Measurements from ENCODE around the gene SLC1A2. TPM values are rescaled to one million over a fixed set of nuclear protein-coding genes. Genes with fewer than 3 reads are reported as not detected.

SLC1A2 gene
- total RNA-seq, 2 experiments from 2014 or later, result not detected

DNA sequence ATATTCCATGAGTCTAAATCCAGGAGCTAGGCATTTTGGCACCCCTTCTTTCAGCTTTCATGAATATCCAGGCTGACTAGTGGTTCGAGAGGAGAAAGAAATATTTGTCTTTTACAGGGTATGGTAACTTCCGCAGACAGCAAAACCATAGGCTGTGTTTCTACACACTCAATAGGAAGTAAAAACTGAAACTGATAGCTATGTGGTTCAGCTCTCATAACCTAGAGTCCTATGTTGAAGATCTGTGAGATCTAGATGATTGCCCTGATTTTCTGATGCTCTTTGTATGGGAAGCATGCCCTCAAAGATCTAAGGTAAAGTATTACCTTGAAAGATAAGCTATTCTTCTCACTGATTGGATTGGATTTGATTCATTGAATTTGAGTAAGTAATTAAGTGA, 162.1 kb downstream of the SLC1A2 start:
- CTCF ChIA-PET, result interaction anchor here (1.0 to 4.3 kb wide), 5 partner anchors 12 to 135 kb away, joined by 3 to 19 read pairs (median 5); no protein-coding TSS in a partner anchor
- intact Hi-C loops (cut with micrococcal nuclease), result no loop called here
- H3K36me3 Mint-ChIP-seq (ENCODE audit: low read depth), result no peaks in the 10 kb centered on the region
- ATAC-seq (peak; percentile 98), DNase-seq (no peak)
- no peak overlapping the region for H3K4me3 Mint-ChIP-seq
- TF ChIP-seq, protein P1, sequence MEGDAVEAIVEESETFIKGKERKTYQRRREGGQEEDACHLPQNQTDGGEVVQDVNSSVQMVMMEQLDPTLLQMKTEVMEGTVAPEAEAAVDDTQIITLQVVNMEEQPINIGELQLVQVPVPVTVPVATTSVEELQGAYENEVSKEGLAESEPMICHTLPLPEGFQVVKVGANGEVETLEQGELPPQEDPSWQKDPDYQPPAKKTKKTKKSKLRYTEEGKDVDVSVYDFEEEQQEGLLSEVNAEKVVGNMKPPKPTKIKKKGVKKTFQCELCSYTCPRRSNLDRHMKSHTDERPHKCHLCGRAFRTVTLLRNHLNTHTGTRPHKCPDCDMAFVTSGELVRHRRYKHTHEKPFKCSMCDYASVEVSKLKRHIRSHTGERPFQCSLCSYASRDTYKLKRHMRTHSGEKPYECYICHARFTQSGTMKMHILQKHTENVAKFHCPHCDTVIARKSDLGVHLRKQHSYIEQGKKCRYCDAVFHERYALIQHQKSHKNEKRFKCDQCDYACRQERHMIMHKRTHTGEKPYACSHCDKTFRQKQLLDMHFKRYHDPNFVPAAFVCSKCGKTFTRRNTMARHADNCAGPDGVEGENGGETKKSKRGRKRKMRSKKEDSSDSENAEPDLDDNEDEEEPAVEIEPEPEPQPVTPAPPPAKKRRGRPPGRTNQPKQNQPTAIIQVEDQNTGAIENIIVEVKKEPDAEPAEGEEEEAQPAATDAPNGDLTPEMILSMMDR (IDR thresholded peaks at IDR 0.05), result no peak
- peaks cover 26% of the 10 kb centered on the region for H3K4me1 Mint-ChIP-seq (ENCODE audit: low read depth)
- no peaks in the 10 kb centered on the region for H3K9me3 Mint-ChIP-seq
- peaks cover 2% of the 10 kb centered on the region for H3K27me3 Mint-ChIP-seq
- POLR2A ChIA-PET, result interaction anchor here (1.0 kb wide), 1 partner anchor 52 kb away, joined by 3 read pairs; no protein-coding TSS in a partner anchor
- no peak overlapping the region for H3K27ac Mint-ChIP-seq

DNA sequence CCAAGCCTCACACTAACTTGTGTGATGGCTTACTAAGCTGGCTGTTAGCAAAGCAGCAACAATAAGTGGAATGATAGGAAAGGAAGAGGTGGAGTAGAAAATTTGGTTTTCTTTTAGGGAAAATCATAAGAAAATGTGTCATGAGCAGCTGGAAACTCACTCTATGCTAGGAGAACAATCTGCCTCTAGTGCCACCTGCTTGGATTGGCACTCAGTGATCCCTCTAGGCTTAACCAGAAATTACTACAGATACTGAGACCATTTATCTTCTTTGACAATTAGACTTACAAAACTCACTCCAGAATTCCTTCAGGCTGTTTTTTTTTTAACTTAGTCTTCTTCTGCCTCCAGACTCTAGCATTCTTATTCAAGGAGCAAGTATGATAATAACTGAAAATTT, 163.1 kb downstream of the SLC1A2 start:
- ATAC-seq (no peak), DNase-seq (no peak)
- peak overlapping the region; percentile 22 for H3K27ac Mint-ChIP-seq
- H3K4me1 Mint-ChIP-seq (ENCODE audit: low read depth), result peaks cover 33% of the 10 kb centered on the region
- intact Hi-C loops (cut with micrococcal nuclease), result no loop called here
- no peaks in the 10 kb centered on the region for H3K36me3 Mint-ChIP-seq (ENCODE audit: low read depth)
- TF ChIP-seq, protein P1 (IDR thresholded peaks at IDR 0.05), result no peak
- POLR2A ChIA-PET, result interaction anchor here (0.6 kb wide), 1 partner anchor 362 kb away, joined by 3 read pairs; no protein-coding TSS in a partner anchor
- CTCF ChIA-PET, result interaction anchor here (1.7 to 4.3 kb wide), 2 partner anchors 19 to 49 kb away, joined by 5 to 19 read pairs; no protein-coding TSS in a partner anchor
- peaks cover 2% of the 10 kb centered on the region for H3K27me3 Mint-ChIP-seq
- no peaks in the 10 kb centered on the region for H3K9me3 Mint-ChIP-seq
- H3K4me3 Mint-ChIP-seq, result no peak overlapping the region

DNA sequence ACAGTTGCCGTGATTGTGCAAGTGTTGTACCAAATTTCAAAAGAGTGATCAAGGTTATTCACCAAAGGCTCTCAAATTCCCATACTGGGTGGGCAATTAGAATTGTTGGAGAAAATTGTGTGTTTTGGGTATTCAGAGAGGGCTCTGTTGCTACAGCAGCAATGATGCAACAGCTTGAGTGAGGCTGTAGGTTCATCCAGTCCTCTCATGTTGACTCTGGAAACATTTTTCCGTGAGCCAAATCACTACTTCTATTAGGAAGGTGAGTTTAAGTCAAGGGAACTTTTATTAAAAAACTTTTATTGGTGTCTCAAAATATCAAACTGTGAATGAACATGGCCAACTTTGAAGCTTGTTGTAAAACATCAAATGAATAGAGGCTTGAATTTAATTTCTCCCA, 163.8 kb downstream of the SLC1A2 start:
- intact Hi-C loops (cut with micrococcal nuclease), result no loop called here
- POLR2A ChIA-PET, result no interaction called here
- Mint-ChIP-seq H3K27ac (no peak overlapping the region), H3K36me3 (ENCODE audit: low read depth) (no peaks in the 10 kb centered on the region), H3K27me3 (peaks cover 2% of the 10 kb centered on the region), H3K4me1 (ENCODE audit: low read depth) (peaks cover 33% of the 10 kb centered on the region), H3K9me3 (no peaks in the 10 kb centered on the region), H3K4me3 (no peak overlapping the region)
- no peak for ATAC-seq
- TF ChIP-seq, protein P1 (IDR thresholded peaks at IDR 0.05), result no peak
- DNase-seq, result no peak
- CTCF ChIA-PET, result interaction anchor here (4.3 kb wide), 1 partner anchor 18 kb away, joined by 19 read pairs; no protein-coding TSS in a partner anchor

DNA sequence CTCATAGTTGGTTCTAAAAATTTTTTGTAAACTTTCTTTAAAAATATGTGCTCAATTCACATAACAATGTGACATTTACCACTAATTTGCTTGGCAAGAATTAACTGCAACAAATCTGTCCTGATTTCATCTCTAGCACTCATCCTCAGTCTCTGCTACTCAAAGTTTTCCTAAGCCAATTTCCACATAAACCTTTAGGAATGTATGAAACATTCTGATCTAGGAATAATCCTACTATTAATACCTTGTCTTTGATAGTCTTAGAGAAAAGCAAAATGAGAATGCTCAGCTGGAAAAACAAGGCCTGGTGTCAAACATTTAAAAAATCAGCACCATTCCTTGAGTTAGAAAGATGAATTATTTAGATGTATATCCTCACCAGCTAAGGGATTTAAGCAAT, 166.1 kb downstream of the SLC1A2 start:
- POLR2A ChIA-PET, result interaction anchor here (1.2 kb wide), 2 partner anchors 10 to 13 kb away, joined by 3 to 4 read pairs; no protein-coding TSS in a partner anchor
- no peak for ATAC-seq
- H3K4me3 Mint-ChIP-seq, result no peak overlapping the region
- H3K27ac Mint-ChIP-seq, result no peak overlapping the region
- intact Hi-C loops (cut with micrococcal nuclease), result no loop called here
- H3K9me3 Mint-ChIP-seq, result peaks cover 3% of the 10 kb centered on the region
- no peaks in the 10 kb centered on the region for H3K36me3 Mint-ChIP-seq (ENCODE audit: low read depth)
- no peaks in the 10 kb centered on the region for H3K27me3 Mint-ChIP-seq
- CTCF ChIA-PET, result interaction anchor here (1.2 kb wide), 1 partner anchor 16 kb away, joined by 4 read pairs; no protein-coding TSS in a partner anchor
- TF ChIP-seq, protein P1 (IDR thresholded peaks at IDR 0.05), result no peak
- peaks cover 32% of the 10 kb centered on the region for H3K4me1 Mint-ChIP-seq (ENCODE audit: low read depth)
- no peak for DNase-seq

DNA sequence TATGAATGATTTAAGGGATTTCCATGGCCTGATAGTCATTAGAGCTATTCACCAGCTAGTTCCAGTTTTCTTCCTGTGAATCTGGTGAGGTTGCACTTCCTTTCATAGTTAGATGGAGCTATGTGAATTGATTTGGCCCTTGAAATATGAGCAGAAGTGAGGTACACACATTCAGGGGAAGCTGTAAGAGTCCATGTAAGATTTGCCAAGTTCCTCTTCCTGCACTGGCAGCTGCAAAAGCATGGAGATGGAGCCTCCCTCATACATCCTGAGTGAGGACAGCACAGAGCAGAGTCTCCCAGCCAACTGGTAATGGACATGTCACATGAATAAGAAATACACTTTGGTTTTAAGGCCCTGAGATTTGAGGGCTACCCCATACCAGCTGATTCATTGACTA, 168.7 kb downstream of the SLC1A2 start:
- no peak overlapping the region for H3K4me3 Mint-ChIP-seq
- H3K36me3 Mint-ChIP-seq (ENCODE audit: low read depth), result peaks cover 4% of the 10 kb centered on the region
- POLR2A ChIA-PET, result interaction anchor here (1.1 kb wide), 1 partner anchor 16 kb away, joined by 6 read pairs; no protein-coding TSS in a partner anchor
- no peak for DNase-seq
- H3K27ac Mint-ChIP-seq, result no peak overlapping the region
- intact Hi-C loops (cut with micrococcal nuclease), result no loop called here
- TF ChIP-seq, protein P1 (IDR thresholded peaks at IDR 0.05), result no peak
- peaks cover 3% of the 10 kb centered on the region for H3K9me3 Mint-ChIP-seq
- H3K27me3 Mint-ChIP-seq, result no peaks in the 10 kb centered on the region
- CTCF ChIA-PET, result interaction anchor here (1.2 kb wide), 1 partner anchor 13 kb away, joined by 4 read pairs; no protein-coding TSS in a partner anchor
- no peak for ATAC-seq
- peaks cover 35% of the 10 kb centered on the region for H3K4me1 Mint-ChIP-seq (ENCODE audit: low read depth)
